Caco-2 (cell line): ENCODE measurements around the gene TADA2B. TPM values are rescaled to one million over a fixed set of nuclear protein-coding genes. Genes with fewer than 3 reads are reported as not detected.

ENCODE experiments used
- BruUV-seq: library from RNA; stranded (reverse); fragments of 400-500 nt; replicated peaks from 2 replicates; lab custom pipeline; 2021; lab: Mats Ljungman, UMichigan
- CTCF ChIA-PET: fragments of 300-600 bp; sonication (Branson Sonifier 250); formaldehyde crosslinking; loops from one replicate; lab custom pipeline; 2022; ENCODE audit warnings: antibody characterized with exemption; lab: Charles Lee
- POLR2A ChIA-PET: fragments of 300-600 bp; sonication (Branson Sonifier 250); formaldehyde crosslinking; loops from one replicate; lab custom pipeline; 2022; ENCODE audit warnings: antibody characterized with exemption; lab: Charles Lee
- DNase-seq, 2 experiments: peaks; one replicate each; pipeline versions ENCODE4 v3.0.0 to v3.0.0-alpha.2; 2020 to 2022
- H3K27me3 ChIP-seq: replicated peaks from 2 replicates; pipeline ENCODE4 v1.6.0; 2011; ENCODE audit warnings: low read length; ENCODE audit not compliant: control insufficient read depth, insufficient read depth
- H3K36me3 ChIP-seq: 2 replicates; pipeline ENCODE4 v1.5.1; 2011; ENCODE audit warnings: low read length; ENCODE audit not compliant: control insufficient read depth, insufficient read depth
- H3K4me1 ChIP-seq: fragments of 250-450 bp; sonication (Bioruptor Pico); 2 replicates; pipeline ENCODE4 v1.5.1; 2020; ENCODE audit warnings: mild to moderate bottlenecking
- H3K4me3 ChIP-seq: 2 replicates; pipeline ENCODE4 v1.5.1; 2011; ENCODE audit warnings: low read depth, mild to moderate bottlenecking, control low read depth, low read length
- H3K9me3 ChIP-seq: fragments of 250-450 bp; sonication (Bioruptor Pico); 2 replicates; pipeline ENCODE4 v1.5.1; 2020; ENCODE audit warnings: mild to moderate bottlenecking, moderate library complexity
- H3K27ac Mint-ChIP-seq: one replicate; pipeline ENCODE4 v1.8.0; 2022; ENCODE audit warnings: mixed read lengths; ENCODE audit not compliant: unreplicated experiment
- H3K27me3 Mint-ChIP-seq: one replicate; pipeline ENCODE4 v1.8.0; 2022; ENCODE audit warnings: mixed read lengths; ENCODE audit not compliant: insufficient read depth, unreplicated experiment
- H3K36me3 Mint-ChIP-seq: one replicate; pipeline ENCODE4 v1.8.0; 2022; ENCODE audit warnings: mild to moderate bottlenecking, mixed read lengths; ENCODE audit not compliant: insufficient read depth, unreplicated experiment
- H3K4me1 Mint-ChIP-seq: one replicate; pipeline ENCODE4 v1.8.0; 2022; ENCODE audit warnings: low read depth, mixed read lengths; ENCODE audit not compliant: unreplicated experiment
- H3K4me3 Mint-ChIP-seq: one replicate; pipeline ENCODE4 v1.8.0; 2022; ENCODE audit warnings: mild to moderate bottlenecking, moderate library complexity, mixed read lengths; ENCODE audit not compliant: unreplicated experiment
- H3K9me3 Mint-ChIP-seq: one replicate; pipeline ENCODE4 v1.8.0; 2022; ENCODE audit warnings: mixed read lengths; ENCODE audit not compliant: unreplicated experiment
- CTCF ChIP-seq, 2 experiments: fragments of 200-600 bp in 1 of 2; IDR thresholded peaks; 1 replicate in 1 of 2; 2 replicates in 1 of 2; pipeline versions ENCODE4 v1.5.1 to v1.8.0; 2011 to 2022; ENCODE audit warnings: antibody characterized with exemption in 1 of 2, control low read depth in 1 of 2, inconsistent platforms in 1 of 2, low read depth in 1 of 2, low read length in 1 of 2, mild to moderate bottlenecking in 1 of 2, moderate library complexity in 1 of 2; ENCODE audit not compliant: insufficient read depth in 1 of 2, severe bottlenecking in 1 of 2, unreplicated experiment in 1 of 2
- intact Hi-C: fragments of 100-400 bp; cut with micrococcal nuclease; formaldehyde crosslinking; loops from one replicate; pipeline ENCODE4 v1.10.0; 2022; ENCODE audit not compliant: unreplicated experiment
- total RNA-seq: library from RNA; stranded (reverse); gene quantifications from 2 replicates; pipeline ENCODE4 v1.2.3, GENCODE V29; 2022

The TADA2B gene
- total RNA-seq, 1 experiment from 2014 or later: 21.8 TPM

- no peak overlapping the region for H3K4me3 Mint-ChIP-seq
- no peak overlapping the region for H3K27ac Mint-ChIP-seq
- peaks cover 35% of the 10 kb centered on the region for H3K36me3 Mint-ChIP-seq
- DNase-seq: no peak
- no peaks in the 10 kb centered on the region for H3K9me3 ChIP-seq
- BruUV-seq: no TSS peak
- no peak for TF ChIP-seq CTCF (IDR thresholded peaks at IDR 0.05; ENCODE audit: insufficient read depth in 1 of 2, low read depth in 1 of 2, low read length in 1 of 2, severe bottlenecking in 1 of 2, unreplicated experiment in 1 of 2)
- no peak overlapping the region for H3K4me3 ChIP-seq
- H3K36me3 ChIP-seq: no peaks in the 10 kb centered on the region
- ChIA-PET POLR2A (interaction anchor here (0.5 kb wide), 1 partner anchor 47 kb away, joined by 8 read pairs; no protein-coding TSS in a partner anchor), CTCF (interaction anchor here (0.7 kb wide), 1 partner anchor 348 kb away, joined by 3 read pairs; no protein-coding TSS in a partner anchor)
- H3K4me1 ChIP-seq: peaks cover 14% of the 10 kb centered on the region
- H3K27me3 ChIP-seq: no peaks in the 10 kb centered on the region
- H3K4me1 Mint-ChIP-seq: peaks cover 20% of the 10 kb centered on the region
- intact Hi-C loops: no loop called here
- no peaks in the 10 kb centered on the region for H3K9me3 Mint-ChIP-seq
- H3K27me3 Mint-ChIP-seq: no peaks in the 10 kb centered on the region
These were observed 5.7 kb upstream of the TADA2B start for GRCh38 chr4:7037425-7037824.

- Mint-ChIP-seq H3K27me3 (no peaks in the 10 kb centered on the region), H3K4me1 (peaks cover 27% of the 10 kb centered on the region), H3K27ac (no peak overlapping the region), H3K9me3 (no peaks in the 10 kb centered on the region), H3K4me3 (no peak overlapping the region), H3K36me3 (peaks cover 28% of the 10 kb centered on the region)
- Histone ChIP-seq H3K36me3 (no peaks in the 10 kb centered on the region; the same call in 1 of the 2 replicates), H3K4me3 (no peak overlapping the region), H3K4me1 (peaks cover 4% of the 10 kb centered on the region; the same call in 1 of the 2 replicates), H3K9me3 (no peaks in the 10 kb centered on the region), H3K27me3 (no peaks in the 10 kb centered on the region)
- POLR2A ChIA-PET: no interaction called here
- CTCF ChIA-PET: no interaction called here
- DNase-seq: no peak
- intact Hi-C loops: no loop called here
- no TSS peak for BruUV-seq
- no peak for TF ChIP-seq CTCF (IDR thresholded peaks at IDR 0.05; ENCODE audit: insufficient read depth in 1 of 2, low read depth in 1 of 2, low read length in 1 of 2, severe bottlenecking in 1 of 2, unreplicated experiment in 1 of 2)
These were observed 2.4 kb upstream of the TADA2B start for GRCh38 chr4:7040765-7041164.

- Histone ChIP-seq H3K36me3 (no peaks in the 10 kb centered on the region; the same call in 1 of the 2 replicates), H3K4me3 (no peak overlapping the region), H3K4me1 (peaks cover 4% of the 10 kb centered on the region; the same call in 1 of the 2 replicates), H3K9me3 (no peaks in the 10 kb centered on the region), H3K27me3 (no peaks in the 10 kb centered on the region)
- DNase-seq: no peak
- Mint-ChIP-seq H3K4me1 (peaks cover 27% of the 10 kb centered on the region), H3K9me3 (no peaks in the 10 kb centered on the region), H3K4me3 (no peak overlapping the region), H3K36me3 (peaks cover 28% of the 10 kb centered on the region), H3K27ac (no peak overlapping the region), H3K27me3 (no peaks in the 10 kb centered on the region)
- ChIA-PET CTCF (no interaction called here), POLR2A (no interaction called here)
- TF ChIP-seq CTCF (IDR thresholded peaks at IDR 0.05; ENCODE audit: insufficient read depth in 1 of 2, low read depth in 1 of 2, low read length in 1 of 2, severe bottlenecking in 1 of 2, unreplicated experiment in 1 of 2): no peak
- intact Hi-C loops: no loop called here
- no TSS peak for BruUV-seq
These were observed 1.9 kb upstream of the TADA2B start for GRCh38 chr4:7041246-7041645.
